Karpas-422 (cell line): ENCODE results near the gene SLC38A8. TPM values are rescaled to one million over a fixed set of nuclear protein-coding genes. Genes with fewer than 3 reads are reported as not detected.

ENCODE experiments used
- DNase-seq: peaks from one replicate; pipeline ENCODE4 v3.0.0-alpha.2; 2015
- H2AFZ ChIP-seq: fragments of 200-600 bp; sonication (generic); 2 replicates; pipeline ENCODE4 v1.6.1; 2014; ENCODE audit warnings: antibody characterized with exemption, low read length, mixed read lengths
- H3K27ac ChIP-seq: fragments of 200-600 bp; sonication (generic); 2 replicates; pipeline ENCODE4 v1.5.1; 2014; ENCODE audit warnings: mild to moderate bottlenecking, low read length, moderate library complexity
- H3K27me3 ChIP-seq: fragments of 200-600 bp; sonication (generic); 2 replicates; pipeline ENCODE4 v1.6.1; 2014; ENCODE audit warnings: low read length, mixed read lengths
- H3K36me3 ChIP-seq: fragments of 200-600 bp; sonication (generic); 2 replicates; pipeline ENCODE4 v1.6.1; 2014; ENCODE audit warnings: low read length, mixed read lengths; ENCODE audit not compliant: insufficient read depth
- H3K4me1 ChIP-seq: fragments of 200-600 bp; sonication (generic); 2 replicates; pipeline ENCODE4 v1.6.1; 2014; ENCODE audit warnings: mild to moderate bottlenecking, low read length, mixed read lengths
- H3K4me2 ChIP-seq: fragments of 200-600 bp; sonication (generic); 2 replicates; pipeline ENCODE4 v1.6.1; 2014; ENCODE audit warnings: low read length, low read depth, mild to moderate bottlenecking; ENCODE audit not compliant: poor library complexity, severe bottlenecking
- H3K4me3 ChIP-seq: fragments of 200-600 bp; sonication (generic); 2 replicates; pipeline ENCODE4 v1.5.1; 2014; ENCODE audit warnings: mild to moderate bottlenecking, antibody characterized with exemption, low read length, mixed read lengths
- H3K79me2 ChIP-seq: fragments of 200-600 bp; sonication (generic); 2 replicates; pipeline ENCODE4 v1.6.1; 2014; ENCODE audit warnings: mild to moderate bottlenecking, low read length, mixed read lengths
- H3K9ac ChIP-seq: fragments of 200-600 bp; sonication (generic); 2 replicates; pipeline ENCODE4 v1.6.0; 2014; ENCODE audit warnings: low read length
- H3K9me2 ChIP-seq: fragments of 200-600 bp; sonication (generic), shearing (Covaris generic); replicated peaks from 2 replicates; pipeline ENCODE4 v1.6.0; 2014; ENCODE audit warnings: mild to moderate bottlenecking, low read length, moderate library complexity; ENCODE audit not compliant: insufficient read depth
- H3K9me3 ChIP-seq: fragments of 300-700, 200-600 bp; sonication (generic); 2 replicates; pipeline ENCODE4 v1.6.1; 2014; ENCODE audit warnings: low read length, mixed read lengths
- H4K20me1 ChIP-seq: fragments of 200-600 bp; sonication (generic); 2 replicates; pipeline ENCODE4 v1.6.1; 2014; ENCODE audit warnings: mild to moderate bottlenecking, antibody characterized with exemption, low read length, low read depth; ENCODE audit not compliant: insufficient read depth
- total RNA-seq: library from RNA; depleted of rRNA; stranded (reverse); fragments of >200 nt; shearing (Covaris generic); gene quantifications from 2 replicates; pipeline ENCODE4 v1.2.3, GENCODE V29; 2014; ENCODE audit warnings: low replicate concordance

Gene SLC38A8
- total RNA-seq, 1 experiment from 2014 or later = not detected

DNA sequence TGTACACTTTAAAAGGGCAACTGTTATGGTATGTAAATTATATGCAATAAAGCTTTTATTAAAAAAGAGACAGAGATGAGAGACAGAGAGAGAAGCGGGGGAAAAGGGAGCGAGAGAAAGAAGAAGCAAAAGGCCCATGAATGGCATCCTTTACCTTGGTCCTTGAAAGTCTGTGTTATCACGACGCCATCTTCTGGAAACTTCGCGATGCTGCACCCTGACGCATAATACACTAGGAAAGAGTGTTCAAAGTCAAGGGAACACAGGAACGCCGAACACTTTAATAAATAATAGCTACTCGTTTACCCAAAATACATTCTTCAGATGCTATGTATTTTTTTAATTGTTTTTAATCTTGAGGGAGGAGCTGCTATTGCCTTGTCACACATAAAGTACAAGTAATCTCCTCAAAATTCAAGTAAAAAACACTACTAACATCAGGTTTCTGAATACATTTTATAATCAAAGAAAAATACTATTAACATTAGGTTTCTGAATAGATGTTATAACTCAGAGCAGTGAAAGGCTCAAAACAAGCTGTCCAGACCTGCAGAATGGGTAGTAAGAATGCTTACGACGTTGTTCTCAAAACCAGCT is 23.0 kb upstream of the SLC38A8 start:
- Histone ChIP-seq H2AFZ (no peak overlapping the region), H3K9me3 (no peaks in the 10 kb centered on the region), H3K27ac (no peak overlapping the region), H3K4me3 (no peak overlapping the region), H3K4me1 (no peaks in the 10 kb centered on the region), H3K27me3 (no peaks in the 10 kb centered on the region), H3K36me3 (peaks cover 60% of the 10 kb centered on the region), H3K79me2 (no peaks in the 10 kb centered on the region), H3K9ac (no peak overlapping the region), H4K20me1 (peaks cover 3% of the 10 kb centered on the region; the same call in 1 of the 2 replicates), H3K9me2 (no peaks in the 10 kb centered on the region), H3K4me2 (no peak overlapping the region)
- peak; percentile 58 for DNase-seq

DNA sequence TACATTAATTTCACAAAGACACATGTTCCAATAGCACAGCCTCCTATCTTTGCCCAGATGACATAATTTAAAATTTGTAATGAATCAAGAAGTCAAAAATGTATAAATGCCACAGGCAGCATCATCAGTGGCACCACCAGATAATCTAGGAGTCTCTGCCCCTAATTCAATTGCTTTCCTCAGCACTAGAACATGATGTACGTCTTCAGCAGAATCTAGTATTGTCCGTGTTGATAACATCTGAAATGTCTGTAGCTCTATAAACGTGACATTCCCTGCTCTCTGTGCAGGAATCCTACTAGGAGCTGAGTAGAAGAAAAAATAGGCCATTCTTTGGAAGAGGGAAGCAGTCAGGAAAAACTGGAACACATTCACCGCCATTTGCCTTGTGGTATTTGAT is 21.4 kb upstream of the SLC38A8 start:
- Histone ChIP-seq H3K9me3 (no peaks in the 10 kb centered on the region), H2AFZ (no peak overlapping the region), H3K79me2 (no peaks in the 10 kb centered on the region), H3K4me3 (no peak overlapping the region), H3K9me2 (no peaks in the 10 kb centered on the region), H3K36me3 (peaks cover 57% of the 10 kb centered on the region; the same call in 1 of the 2 replicates), H3K4me2 (no peak overlapping the region), H4K20me1 (peaks cover 3% of the 10 kb centered on the region; the same call in 1 of the 2 replicates), H3K9ac (no peak overlapping the region), H3K4me1 (no peaks in the 10 kb centered on the region), H3K27ac (no peak overlapping the region), H3K27me3 (no peaks in the 10 kb centered on the region)
- no peak for DNase-seq

DNA sequence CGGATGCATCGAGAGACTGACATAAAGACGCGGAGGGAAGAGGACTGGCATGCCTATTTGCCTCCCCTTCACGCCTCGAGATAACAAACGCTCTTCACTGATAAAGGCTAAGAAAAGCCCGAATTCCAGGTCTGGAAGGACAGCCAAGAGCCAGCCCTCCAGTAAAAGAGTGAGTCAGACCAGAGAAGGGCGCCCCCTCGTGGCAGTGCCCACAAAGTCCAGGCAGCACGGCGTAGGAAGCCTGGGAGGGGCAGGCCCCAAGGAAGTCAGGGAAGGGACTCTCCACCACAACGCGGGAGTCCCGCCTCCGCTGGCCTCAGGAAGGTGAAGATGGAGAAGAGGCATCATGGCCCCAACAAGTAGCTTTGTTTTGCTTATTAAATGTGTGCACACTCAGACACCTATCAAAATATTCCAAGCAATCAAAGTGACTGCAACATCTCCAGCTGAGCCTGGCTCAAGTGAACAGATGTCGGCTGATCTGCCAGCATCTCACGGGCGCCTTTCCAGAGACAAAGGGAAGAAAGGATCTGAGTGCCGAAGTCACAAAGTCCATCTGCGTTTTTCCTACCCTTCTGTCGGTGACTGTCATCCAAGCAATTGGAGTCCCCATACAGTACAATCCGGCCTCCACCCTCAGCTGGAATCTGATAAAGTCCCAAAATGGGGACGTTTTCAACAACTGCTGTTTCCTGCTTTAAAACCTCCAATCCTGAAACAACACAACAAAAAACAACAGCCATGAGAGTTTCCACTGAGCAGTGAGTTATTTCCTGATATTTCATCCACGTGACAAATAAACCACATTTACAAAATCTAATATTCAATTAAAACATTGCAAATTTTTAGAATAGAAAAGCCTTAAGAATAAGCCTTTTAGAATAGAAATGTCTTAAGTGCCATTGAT is 20.4 kb upstream of the SLC38A8 start:
- no peaks in the 10 kb centered on the region for H3K79me2 ChIP-seq
- no peaks in the 10 kb centered on the region for H3K9me3 ChIP-seq
- peaks cover 3% of the 10 kb centered on the region; the same call in 1 of the 2 replicates for H4K20me1 ChIP-seq
- no peaks in the 10 kb centered on the region for H3K9me2 ChIP-seq
- no peak overlapping the region for H2AFZ ChIP-seq
- H3K4me2 ChIP-seq = no peak overlapping the region
- H3K27ac ChIP-seq = no peak overlapping the region
- no peaks in the 10 kb centered on the region for H3K4me1 ChIP-seq
- H3K9ac ChIP-seq = no peak overlapping the region
- no peak overlapping the region for H3K4me3 ChIP-seq
- no peaks in the 10 kb centered on the region for H3K27me3 ChIP-seq
- peak; percentile 77 for DNase-seq
- peaks cover 58% of the 10 kb centered on the region for H3K36me3 ChIP-seq

DNA sequence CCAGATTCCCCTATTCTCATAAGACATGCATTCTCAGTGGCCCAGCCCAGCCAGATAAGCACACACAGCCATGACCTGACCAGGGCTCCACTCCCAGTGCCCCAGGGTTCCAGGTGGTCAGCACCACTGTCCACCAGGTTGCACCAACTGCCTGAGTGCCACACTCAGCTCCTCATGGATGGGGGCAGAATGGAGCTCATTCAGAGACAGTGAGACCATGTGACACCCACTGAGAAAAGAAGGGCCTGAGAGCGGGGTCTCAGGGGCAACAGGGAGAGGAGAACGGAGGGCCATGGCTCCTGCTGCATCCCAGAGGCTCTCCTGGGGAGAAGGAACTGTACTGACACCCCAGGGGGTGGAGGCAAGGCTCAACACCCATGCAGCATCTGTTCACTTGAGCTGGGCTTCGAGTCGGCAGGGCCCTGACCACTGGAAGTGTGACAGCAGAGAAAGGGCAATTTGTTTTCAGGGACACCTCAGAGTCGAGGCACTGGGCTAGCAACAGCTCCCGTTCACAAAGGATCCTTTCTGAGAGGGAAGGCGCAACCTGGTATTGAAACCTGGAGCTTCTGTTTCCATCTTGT is 18.7 kb upstream of the SLC38A8 start:
- Histone ChIP-seq H2AFZ (no peak overlapping the region), H3K4me3 (no peak overlapping the region), H3K36me3 (peaks cover 56% of the 10 kb centered on the region), H3K9ac (no peak overlapping the region), H3K9me2 (no peaks in the 10 kb centered on the region), H3K27ac (no peak overlapping the region), H3K4me1 (no peaks in the 10 kb centered on the region), H4K20me1 (peaks cover 3% of the 10 kb centered on the region; the same call in 1 of the 2 replicates), H3K27me3 (no peaks in the 10 kb centered on the region), H3K79me2 (no peaks in the 10 kb centered on the region), H3K9me3 (no peaks in the 10 kb centered on the region), H3K4me2 (no peak overlapping the region)
- DNase-seq = no peak

DNA sequence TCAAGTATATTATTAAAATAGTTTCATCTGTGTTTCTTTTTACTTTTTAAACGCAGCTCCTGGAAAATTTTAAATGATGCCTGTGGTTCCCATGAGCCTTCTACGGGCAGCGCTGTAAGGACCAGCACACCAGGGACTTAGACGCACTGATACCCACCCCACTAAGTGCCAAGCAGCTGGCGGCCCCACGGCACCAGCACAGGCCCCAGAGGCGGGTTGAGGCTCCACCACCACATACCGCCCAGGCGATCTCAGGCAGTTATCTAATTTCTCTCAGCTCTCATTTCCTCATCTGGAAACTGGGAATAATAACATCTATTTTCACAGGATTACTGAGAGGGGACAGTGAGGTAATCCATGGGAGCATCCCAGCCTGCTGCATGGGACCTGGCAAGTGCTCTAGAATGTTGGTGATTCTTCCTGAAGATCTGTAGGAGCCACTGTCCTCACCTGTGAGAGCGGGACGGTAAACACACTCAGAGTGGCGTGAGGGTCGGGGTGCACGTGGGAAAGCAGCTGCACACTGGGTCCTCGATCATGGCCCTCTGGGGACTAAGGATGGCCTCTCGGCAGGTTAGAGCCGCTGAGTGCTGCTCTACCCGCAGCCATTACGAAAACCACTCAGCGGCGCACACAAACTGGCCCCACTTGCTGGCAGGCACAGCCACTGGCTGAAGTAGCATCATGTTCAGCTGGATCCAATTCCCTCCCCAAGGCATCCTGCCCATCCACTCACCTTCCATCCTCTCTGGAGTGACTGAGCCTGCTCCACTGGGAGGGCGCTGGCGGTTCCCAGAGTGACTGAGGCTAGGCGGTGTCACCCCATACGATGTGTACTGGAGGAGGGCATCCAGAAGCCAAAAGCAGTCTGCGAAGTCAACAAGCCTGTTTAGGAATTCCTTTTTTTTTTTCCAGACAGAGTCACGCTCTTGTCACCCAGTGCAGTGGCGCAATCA is 17.6 kb upstream of the SLC38A8 start:
- Histone ChIP-seq H3K79me2 (no peaks in the 10 kb centered on the region), H3K4me3 (no peak overlapping the region), H3K9ac (no peak overlapping the region), H3K4me2 (no peak overlapping the region), H3K27ac (no peak overlapping the region), H4K20me1 (no peaks in the 10 kb centered on the region; the same call in 1 of the 2 replicates), H3K36me3 (peaks cover 46% of the 10 kb centered on the region), H2AFZ (no peak overlapping the region), H3K9me3 (no peaks in the 10 kb centered on the region), H3K27me3 (no peaks in the 10 kb centered on the region), H3K9me2 (no peaks in the 10 kb centered on the region), H3K4me1 (no peaks in the 10 kb centered on the region)
- no peak for DNase-seq

DNA sequence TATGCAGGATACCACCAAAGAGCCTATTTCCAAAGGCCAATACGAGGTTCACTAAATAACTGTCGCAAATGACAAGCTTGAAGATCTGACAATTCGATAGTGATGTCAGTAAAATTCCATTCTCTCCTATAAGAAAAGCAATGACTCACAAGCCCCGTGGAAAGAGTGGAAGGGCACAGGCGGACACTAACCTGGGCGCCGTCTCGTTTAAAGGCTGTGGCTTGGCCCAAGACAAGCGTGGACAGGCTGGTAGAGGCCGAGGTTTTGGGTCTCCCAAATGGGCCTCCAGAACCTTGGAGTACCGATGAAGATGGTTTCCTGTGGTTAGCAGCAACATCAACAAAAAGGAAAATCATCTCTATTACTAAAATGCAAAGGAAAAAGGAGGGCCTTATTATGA is 16.5 kb upstream of the SLC38A8 start:
- no peaks in the 10 kb centered on the region for H3K27me3 ChIP-seq
- no peak overlapping the region for H2AFZ ChIP-seq
- no peak overlapping the region for H3K9ac ChIP-seq
- H3K27ac ChIP-seq = no peak overlapping the region
- no peaks in the 10 kb centered on the region for H3K9me2 ChIP-seq
- no peaks in the 10 kb centered on the region; the same call in 1 of the 2 replicates for H4K20me1 ChIP-seq
- H3K4me3 ChIP-seq = no peak overlapping the region
- H3K4me1 ChIP-seq = no peaks in the 10 kb centered on the region
- H3K36me3 ChIP-seq = peaks cover 38% of the 10 kb centered on the region
- no peak for DNase-seq
- no peaks in the 10 kb centered on the region for H3K9me3 ChIP-seq
- no peak overlapping the region for H3K4me2 ChIP-seq
- no peaks in the 10 kb centered on the region for H3K79me2 ChIP-seq

DNA sequence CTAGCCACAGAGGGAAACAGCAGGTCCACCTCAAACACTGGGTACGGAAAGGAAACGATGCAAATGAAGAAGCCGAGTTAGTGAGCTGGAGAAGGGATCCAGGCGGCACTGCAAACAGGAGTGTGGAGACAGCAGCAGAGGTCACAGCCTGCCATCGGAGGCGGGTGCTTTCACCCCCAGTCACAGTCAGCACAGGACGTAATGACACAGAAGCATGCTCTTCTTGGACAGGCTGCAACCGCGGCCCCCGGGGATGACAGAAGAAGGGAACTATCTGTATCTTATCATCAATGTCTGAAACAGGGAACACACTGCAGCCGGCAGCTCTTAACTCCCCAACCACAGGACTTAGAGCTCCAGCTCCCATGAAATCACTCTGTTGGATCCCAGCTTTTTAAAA is 16.1 kb upstream of the SLC38A8 start:
- no peaks in the 10 kb centered on the region for H3K27me3 ChIP-seq
- no peaks in the 10 kb centered on the region for H3K4me1 ChIP-seq
- DNase-seq = no peak
- no peak overlapping the region for H2AFZ ChIP-seq
- no peaks in the 10 kb centered on the region for H3K9me3 ChIP-seq
- no peak overlapping the region for H3K9ac ChIP-seq
- no peak overlapping the region for H3K27ac ChIP-seq
- no peaks in the 10 kb centered on the region for H3K79me2 ChIP-seq
- peaks cover 35% of the 10 kb centered on the region for H3K36me3 ChIP-seq
- H3K4me3 ChIP-seq = no peak overlapping the region
- H3K9me2 ChIP-seq = no peaks in the 10 kb centered on the region
- H4K20me1 ChIP-seq = no peaks in the 10 kb centered on the region; the same call in 1 of the 2 replicates
- no peak overlapping the region for H3K4me2 ChIP-seq
